Prostate gland (tissue), 2 donors: ENCODE data around the gene NEMP2.

ENCODE experiments used
- POLR2AphosphoS5 ChIP-seq: sonication (generic); formaldehyde crosslinking; IDR thresholded peaks from one replicate; pipeline ENCODE4 v1.6.1; 2017; ENCODE audit warnings: antibody characterized with exemption
- TF ChIP-seq, protein P1 (sequence below), 4 experiments: fragments of 200-600 bp in 2 of 4; fragments of 450-650 bp in 2 of 4; sonication (generic) in 2 of 4; IDR thresholded peaks; 1 replicate in 3 of 4; 2 replicates in 1 of 4; pipeline ENCODE4 v1.5.1; 2016 to 2019; ENCODE audit warnings: antibody characterized with exemption in 4 of 4, mild to moderate bottlenecking in 2 of 4, moderate library complexity in 2 of 4

- no peak for TF ChIP-seq POLR2AphosphoS5
- TF ChIP-seq, protein P1, sequence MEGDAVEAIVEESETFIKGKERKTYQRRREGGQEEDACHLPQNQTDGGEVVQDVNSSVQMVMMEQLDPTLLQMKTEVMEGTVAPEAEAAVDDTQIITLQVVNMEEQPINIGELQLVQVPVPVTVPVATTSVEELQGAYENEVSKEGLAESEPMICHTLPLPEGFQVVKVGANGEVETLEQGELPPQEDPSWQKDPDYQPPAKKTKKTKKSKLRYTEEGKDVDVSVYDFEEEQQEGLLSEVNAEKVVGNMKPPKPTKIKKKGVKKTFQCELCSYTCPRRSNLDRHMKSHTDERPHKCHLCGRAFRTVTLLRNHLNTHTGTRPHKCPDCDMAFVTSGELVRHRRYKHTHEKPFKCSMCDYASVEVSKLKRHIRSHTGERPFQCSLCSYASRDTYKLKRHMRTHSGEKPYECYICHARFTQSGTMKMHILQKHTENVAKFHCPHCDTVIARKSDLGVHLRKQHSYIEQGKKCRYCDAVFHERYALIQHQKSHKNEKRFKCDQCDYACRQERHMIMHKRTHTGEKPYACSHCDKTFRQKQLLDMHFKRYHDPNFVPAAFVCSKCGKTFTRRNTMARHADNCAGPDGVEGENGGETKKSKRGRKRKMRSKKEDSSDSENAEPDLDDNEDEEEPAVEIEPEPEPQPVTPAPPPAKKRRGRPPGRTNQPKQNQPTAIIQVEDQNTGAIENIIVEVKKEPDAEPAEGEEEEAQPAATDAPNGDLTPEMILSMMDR (IDR thresholded peaks at IDR 0.05) = no peak
Observed at GRCh38 chr2:190462611-190463010, 71.9 kb downstream of the NEMP2 start.
